HG03575 (cell line): ENCODE data around the gene GLIS1.

Experiments
- ATAC-seq: cut with Tn5 transposase; IDR thresholded peaks from one replicate; pipeline ENCODE4 v1.9.1; 2021; ENCODE audit not compliant: unreplicated experiment, insufficient number of reproducible peaks, low FRiP score; ENCODE audit errors: extremely low read depth

Gene GLIS1

DNA sequence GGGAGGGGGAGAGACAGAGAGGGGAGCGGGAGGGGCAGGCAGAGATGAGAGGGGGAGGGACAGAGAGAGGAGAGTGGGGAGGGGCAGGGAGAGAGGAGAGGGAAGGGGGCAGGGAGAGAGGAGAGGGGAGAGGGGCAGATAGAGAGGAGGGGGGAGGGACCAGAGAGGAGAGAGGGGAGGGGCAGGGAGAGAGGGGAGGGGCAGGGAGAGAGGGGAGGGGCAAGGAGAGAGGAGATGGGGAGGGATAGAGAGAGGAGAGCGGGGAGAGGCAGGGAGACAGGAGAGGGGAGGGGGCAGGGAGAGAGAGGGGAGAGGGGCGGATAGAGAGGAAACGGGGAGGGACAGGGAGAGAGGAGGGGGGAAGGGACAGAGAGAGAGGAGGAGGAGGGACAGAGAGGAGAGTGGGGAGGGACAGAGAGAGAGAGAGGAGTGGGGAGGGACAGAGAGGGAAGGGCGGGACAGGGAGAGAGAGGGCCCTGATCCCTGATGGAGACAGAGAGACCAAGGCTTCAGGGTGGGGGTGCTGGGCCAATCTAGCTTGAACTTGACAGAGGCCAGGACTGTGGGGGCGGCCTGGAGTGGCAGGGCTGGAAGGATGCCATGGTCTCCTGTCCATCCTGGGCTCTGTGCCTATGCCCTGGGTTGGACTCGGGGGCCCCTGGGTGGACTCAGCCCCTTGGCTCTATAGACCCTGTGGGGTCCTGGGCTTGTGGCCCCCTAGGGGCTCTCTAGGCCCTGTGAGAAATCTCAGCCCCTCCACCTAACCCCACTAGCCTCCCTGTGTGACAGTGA lies 236.1 kb downstream of the GLIS1 start:
- no peak for ATAC-seq

DNA sequence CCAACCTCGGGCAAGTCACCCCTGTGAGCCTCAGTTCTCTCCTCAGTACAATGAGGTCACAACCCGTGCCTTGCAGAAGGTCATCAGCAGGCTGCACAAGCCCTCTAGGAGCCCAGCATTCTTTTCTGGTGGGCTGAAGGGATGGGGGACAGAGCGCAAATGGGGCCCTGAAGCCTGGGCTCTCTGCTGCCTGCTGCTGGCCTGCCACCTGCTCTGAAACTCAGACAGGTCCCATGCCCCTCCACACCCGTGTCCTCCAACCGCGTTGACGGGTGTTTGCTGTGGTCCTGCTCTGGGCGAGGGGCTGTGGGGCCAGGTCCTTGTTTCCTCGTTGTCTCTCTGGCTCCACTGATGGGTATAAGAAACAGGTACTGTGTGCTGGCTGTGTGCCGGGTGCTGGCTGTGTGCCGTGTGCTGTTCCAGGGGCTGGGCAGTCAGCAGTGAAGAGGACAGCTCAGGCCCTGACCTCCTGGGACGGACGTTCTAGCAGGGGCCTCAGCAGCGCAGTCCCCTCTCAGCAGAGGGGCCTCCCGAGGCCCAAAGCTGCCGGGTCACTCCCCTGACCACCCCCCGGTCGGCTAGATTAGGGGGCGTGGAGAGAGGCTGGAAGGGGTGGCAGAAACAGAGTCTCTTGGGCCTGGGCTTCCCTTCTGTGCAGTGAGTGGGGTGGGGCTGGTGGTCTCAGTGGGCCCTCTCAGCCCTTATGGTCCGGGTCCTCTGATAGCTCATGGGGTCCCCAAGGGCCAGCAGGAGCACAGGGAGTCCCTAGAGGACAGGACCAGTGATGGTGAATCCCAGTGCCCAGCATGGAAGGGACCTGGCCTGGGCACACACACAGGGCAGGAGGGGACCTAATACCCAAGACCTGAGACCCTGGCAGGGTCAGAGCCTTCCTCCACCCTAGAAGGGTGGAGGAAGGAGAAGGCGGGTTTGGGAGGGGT lies 237.6 kb downstream of the GLIS1 start:
- no peak for ATAC-seq

DNA sequence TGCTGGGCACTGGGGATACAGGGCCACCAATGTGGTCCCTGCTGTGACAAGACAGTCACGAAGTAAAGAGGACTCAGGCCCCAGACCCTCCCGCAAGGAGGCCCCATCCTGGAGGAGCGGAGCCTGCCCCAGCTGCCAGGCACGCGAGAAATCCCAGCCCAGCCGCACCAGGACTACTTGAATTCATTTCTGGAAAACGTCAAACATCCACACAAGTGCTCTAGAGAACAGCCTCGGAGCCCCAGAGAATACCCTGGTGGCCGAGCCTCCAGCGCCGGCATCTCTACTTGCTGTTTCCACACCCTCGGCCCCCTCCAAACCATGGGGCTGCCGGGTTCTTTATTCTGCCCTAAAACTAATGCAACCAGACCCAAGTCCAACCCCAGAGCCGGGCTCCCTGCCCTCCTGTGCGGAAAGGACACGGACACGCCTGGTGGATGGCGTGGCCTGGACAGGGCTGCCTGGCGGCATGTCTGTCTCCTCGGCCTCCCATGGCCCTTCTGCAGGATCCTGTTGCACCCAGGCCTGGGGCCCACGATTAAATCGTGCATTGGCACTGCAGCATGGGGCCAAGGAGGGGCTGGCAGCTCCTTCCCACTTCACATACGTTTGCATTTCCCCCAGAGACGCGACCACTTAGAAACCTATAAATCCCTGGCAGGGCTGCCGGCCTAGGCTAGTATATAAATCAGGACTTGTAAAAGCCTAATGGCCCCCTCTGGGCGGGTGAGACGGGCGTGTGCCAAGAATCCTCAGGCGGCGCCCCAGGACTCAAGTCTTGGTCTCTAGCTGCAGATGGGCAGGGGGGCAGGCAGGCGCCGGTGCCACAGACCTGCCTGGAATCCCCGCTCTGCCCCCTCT lies 238.5 kb downstream of the GLIS1 start:
- ATAC-seq = no peak

DNA sequence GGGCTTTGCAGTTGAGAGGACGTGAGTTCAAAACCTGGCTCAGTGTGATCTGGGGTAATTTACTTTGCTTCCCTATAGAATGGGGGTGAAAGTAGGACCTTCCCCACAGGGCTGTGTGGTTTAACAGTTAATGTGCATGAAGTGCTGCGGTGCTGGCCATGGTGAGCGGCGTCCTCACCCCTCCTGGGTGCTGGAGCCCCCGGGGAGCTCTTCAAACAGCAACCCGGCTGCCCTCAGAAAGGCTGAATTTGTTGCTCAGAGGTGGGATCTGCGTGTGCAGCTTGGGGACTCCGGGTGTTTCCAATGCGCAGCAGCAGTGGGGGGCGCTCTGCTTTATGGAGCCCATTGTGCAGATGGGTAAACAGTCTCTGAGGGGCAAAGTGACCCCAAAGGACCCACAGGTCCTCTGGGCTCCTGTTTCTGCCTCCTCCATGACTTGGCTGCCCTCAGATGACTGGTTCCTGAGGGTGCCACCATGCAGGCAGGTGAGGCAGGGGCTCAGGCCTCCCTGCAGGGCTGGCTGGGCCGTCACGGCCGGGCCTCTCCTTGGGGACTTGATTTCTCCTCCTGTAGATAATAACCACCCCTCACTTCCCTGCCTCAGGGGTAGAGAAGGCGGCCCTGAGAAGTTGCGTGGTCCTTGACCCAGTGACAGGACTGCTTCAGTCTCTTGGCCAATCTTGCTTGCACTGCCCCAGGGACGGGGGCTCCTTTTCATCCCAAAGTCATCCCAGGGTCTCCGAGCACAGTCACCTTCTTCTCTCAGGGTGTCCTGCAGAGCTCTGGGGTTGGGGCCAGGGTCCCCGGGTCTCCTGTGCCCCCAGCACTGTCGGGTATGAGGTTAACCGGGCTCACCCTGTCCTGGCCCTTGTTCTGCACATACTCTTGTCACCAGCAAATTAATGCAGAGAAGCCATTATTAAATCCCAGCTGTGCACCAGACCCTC lies 239.4 kb downstream of the GLIS1 start:
- ATAC-seq = no peak

DNA sequence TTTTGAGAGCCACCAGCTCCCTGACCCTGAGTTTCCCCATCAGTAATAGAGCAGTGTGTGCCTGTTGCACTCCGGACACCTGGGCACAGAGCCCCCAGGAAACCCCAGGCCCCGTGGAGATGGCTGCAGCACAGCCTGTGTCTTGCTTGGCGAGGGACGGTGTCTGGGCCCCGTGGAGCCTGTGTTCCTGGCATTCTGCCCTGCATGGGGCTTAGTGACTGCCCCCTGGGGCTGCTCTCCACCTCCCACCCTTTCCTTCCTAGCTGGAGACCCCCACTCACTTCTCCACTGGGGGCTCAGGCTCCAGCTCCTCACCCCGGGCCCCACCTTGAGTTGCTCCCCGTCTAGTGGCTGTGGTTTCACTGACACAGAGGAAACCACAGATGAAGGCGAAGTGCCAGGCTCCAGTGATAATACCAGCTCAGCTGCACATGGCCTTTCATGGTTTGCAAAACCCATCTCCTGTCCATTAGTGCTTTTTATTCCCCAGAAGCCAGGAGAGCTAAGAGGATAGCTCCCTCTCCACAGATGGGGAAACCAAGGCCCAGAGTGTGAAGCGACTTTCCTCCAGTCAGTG lies 240.3 kb downstream of the GLIS1 start:
- no peak for ATAC-seq

DNA sequence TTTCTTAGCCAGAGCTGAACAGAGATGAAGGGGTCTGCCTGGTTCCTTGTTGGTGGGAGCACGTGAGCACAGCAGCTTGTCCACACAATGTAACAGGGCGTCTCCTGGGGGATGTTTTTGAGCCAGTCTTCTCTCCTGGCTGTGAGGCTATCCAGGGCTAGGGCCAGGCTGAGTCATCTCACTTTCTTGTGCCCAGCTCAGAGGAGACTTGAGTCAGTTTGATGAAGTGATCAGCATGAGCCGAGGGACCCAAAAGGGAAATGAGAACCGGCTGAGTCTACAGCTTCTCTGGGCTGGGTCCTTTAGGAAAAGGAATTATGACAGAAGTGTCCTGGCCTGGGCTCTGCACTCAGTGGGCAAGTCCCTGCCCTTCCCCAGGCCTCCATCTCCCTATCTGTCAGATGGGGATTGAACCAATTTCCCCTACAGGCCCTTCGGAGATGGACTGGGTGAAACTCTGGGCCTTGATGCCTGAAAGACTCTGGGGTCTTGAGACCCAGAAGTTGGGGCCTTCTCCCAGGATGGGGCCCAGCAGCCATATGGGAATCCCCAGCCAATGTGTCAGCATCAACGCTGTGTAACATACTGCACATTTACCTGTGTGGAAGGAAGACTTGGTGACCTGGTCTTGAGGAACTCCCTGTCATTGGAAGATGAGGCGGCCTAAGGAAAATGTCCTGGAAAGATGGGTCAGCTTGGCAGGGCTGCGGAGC lies 243.2 kb downstream of the GLIS1 start:
- ATAC-seq = no peak

DNA sequence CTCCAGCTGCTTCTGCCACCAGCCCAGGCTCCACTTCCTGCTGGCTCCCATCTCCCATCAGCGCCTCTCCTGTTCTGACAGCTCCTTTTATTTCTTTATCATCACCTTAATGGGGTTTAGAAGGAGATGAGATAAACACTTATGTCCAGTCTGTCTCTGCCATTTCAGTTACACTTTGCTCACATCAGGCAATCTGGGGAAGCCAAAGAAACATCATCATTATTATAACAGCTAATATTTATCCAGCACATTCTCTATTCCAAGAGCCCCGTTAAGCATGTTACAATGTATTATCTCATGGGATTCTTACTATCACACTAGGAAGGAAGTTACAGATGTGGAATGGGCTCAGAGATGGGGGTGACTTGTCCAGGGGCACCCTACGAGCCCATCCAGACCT lies 248.6 kb downstream of the GLIS1 start:
- no peak for ATAC-seq

DNA sequence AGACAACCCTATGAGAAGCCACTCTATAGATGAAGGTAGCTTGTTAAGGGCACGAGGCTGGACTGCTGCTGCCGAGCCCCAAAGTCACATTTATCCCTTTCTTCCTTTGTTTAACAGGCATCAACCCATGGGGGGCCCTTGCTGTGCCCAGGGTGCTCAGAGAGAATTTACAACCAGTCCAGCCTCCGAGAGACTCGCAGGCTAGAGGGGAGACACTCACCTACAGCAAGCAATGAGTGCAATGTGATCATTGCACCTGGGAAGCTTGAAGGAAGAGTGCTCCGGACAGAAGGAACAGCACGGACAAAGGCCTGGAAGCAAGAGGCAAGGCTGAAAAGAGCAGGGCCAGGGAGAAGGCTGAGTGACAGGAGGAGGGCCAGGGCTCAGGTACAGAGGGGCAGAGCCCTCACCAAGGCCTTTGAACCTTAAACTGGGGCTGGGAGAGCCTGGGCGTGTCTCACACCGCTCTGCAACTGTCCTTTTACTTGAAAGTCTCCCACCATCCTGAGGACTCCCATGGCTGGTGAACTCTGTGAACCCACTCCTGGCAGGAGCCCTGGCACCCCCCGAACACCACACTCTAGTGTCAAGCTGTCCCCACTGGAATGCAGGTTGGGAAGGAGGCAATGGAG lies 252.5 kb downstream of the GLIS1 start:
- ATAC-seq = no peak

DNA sequence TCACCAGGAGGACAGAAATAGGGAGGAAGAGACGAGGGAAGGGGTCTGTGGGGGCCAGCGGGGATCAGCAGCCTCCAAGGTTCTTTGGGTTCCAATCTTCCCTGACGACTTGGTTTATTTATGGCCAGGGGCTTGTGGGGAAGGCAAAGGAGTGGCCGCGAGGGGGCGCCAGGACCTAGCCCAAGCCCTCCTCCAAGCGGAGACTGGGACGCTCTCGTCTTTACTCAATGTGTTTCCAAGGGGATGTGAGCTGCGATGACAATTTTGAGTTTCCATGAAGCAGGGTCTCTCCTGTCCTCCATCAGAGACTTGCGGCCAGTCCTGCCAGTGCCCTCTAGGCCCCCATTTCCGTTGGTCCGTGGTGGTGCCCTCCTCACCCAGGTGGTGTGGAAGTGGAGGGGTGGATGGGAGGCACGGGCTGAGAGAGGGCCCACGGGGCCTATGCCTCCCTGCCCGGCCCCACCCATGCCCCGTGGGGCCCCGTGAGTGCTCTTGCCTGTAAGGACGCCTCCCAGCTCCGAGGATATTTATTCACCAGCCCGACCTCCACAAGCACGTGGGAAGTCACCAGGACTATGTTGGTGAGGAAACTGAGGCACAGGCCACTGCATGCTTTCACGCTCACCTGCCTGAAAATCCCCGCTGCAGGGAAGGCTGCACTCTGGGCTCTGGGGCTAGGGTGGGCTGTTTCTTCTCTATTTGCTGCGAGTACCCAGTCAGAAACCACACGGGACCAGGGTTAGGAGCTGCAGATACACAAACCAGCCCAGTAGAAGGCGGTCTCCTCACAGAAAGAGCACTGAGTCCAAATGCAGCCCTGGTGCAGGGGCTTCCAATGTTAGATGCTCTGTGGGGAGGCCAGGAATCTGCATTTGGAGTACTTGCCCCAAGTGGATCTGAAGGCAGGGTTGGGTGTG lies 253.2 kb downstream of the GLIS1 start:
- no peak for ATAC-seq

DNA sequence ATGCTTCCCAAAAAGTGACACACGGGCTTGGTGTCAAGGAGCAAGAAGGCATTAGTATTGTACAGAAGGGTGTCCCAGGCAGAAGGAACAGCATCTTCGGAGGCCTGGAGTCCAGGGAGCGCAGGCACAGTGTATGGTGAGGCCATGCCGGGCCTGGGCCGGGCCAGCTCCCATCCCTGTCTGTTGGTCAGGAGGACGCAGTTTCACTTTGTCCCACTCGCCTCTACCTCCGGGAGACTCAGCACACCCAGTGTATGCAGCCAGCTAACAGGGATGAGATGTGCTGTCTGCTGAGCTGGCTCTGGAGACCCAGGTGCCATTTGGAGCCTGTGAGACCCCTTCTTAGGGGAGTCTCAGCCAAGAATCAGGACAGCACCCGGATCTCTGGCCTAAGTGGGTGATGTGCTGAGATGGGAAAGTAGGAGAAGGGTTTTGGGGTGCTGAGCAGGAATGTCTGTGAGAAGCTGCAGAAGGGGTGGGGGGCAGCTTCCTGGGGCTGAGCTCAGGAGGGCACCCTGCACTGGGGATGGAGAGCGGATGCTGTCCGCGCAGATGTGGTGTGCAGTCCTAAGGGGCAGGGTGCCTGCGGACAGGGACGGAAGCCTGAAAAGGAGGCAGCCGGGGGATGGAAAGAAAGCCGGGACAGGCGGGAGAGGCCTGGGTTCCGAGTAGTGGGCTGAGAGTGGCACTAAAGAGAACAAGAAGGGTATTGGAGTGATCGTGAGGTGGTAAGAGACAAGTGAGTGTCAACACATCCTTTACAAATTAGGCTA lies 254.1 kb downstream of the GLIS1 start:
- ATAC-seq = no peak

DNA sequence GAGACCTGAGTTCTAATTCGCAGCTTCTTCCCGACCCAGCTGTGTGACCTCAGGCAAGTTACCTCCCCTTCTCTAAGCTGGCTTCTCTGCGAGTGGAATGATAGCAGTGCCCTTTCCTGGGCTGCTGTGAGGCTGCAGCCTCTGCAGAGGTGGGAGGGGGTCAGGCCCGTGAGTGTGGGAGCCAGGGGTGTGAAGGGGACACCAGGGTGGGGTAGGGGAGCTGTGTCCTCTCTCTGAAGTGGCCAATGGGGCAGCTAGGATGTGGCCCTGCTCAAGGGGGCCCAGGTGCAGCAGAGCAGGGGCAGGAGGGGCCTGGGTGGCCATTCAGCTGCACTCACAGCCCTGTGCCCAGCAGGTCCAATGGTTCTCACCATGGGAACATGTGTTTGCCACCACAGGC lies 255.3 kb downstream of the GLIS1 start:
- ATAC-seq = no peak

DNA sequence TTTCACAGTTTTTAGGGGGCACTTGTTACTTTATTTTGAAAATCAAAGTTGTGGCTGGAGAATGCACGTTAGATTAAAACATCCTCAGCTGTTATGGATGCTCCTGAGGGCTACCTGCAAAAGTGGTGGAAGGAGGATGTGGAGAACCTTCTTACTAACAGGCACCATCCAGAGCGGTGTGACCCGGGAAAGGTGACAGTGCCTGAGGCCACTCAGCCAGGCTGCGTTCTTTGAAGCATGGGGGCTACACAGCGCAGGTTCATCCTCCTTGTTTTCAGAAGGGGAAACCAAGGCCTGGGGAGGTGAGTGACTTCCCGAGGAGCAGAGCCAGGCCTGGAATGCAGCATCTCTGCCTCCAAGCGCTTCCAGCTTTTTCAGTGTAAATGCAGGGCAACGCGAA lies 255.8 kb downstream of the GLIS1 start:
- ATAC-seq = no peak

DNA sequence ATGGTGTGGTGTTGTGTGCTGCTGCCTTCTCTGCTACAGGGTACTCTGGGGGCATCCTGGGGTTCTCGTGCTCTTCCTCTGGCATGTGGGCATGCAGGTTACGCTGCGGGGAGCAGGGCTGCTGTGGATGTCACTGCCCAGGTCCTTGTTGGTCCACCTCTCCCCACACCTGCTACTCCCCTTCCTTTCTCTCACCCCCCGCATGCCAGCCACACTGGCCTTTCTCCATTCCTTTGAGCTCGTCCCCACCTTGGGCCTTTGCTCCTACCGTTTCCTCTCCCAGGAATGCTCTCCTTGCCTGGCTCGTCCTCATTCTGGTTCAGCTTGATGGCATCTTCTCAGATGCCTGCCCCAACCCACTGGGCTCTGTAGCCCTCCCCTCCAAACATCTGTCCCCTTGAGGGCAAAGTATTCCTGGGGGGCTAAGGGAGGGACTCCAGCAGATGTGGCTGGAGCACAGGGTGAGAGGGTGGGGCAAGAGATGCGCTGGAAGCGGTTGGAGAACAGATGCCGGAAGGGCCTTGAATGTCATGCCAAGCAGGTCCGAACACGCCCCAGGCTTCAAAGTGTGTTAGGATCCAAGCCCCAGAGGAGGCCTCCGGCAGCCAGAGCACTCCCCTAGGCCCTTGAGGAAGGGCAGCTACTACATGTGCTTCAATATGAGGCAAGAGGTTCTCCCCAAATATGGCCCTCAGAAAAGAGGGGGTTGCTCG lies 256.4 kb downstream of the GLIS1 start:
- no peak for ATAC-seq

DNA sequence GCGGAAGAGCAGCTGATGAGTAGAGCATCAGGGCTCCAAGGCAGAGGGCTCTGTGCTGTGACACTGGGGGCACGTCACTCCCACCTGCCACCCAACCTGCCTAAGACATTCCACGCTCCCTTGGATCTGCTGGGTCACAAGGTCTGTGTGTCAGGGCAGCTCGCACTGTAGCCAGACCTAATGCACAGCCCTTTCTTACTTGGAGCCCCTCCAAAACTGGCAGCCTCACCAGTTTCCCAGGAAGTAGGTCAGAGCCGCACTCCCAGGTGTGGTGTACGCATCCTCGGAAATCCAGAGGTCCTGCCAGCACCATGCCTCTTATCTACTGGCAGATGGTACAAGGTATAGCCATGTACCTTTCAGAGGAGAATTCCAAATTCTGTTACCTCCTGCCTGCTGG lies 257.5 kb downstream of the GLIS1 start:
- no peak for ATAC-seq

DNA sequence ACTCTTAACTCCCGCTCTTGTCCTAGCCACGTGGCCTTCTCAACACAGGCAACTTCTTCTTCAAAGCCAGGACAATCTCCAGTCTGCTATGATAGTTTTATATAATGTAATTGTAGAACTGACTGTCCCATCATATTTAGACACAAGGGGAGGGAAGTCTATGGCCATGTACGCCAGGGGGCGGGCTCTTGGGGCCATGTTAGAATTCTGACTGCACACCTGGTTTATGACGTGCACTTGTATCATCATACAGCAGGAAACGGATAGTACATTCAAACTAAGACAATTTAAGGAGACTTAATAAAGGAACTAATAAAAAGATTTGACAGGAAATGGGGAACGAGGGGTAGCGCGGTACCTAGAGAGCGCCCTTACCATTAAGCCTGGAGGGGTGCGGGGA lies 258.3 kb downstream of the GLIS1 start:
- ATAC-seq = no peak
